Neural progenitor cell (in vitro differentiated cells): ENCODE data around the gene UCP3.

Experiments used
- EZH2 ChIP-seq: fragments of 200-600 bp; sonication (generic); IDR thresholded peaks from 2 replicates; pipeline ENCODE4 v1.6.1; 2017; ENCODE audit warnings: antibody characterized with exemption, mild to moderate bottlenecking, moderate library complexity
- EZH2phosphoT487 ChIP-seq: fragments of 200-600 bp; sonication (generic); IDR thresholded peaks from 2 replicates; pipeline ENCODE4 v1.6.1; 2017; ENCODE audit warnings: antibody characterized with exemption

GRCh38 chr11:74008373-74009229, at the start of gene UCP3:
- no peak for TF ChIP-seq EZH2phosphoT487
- no peak for TF ChIP-seq EZH2
